Measurements from ENCODE around the gene LMF1. TPM values are rescaled to one million over a fixed set of nuclear protein-coding genes. Genes with fewer than 3 reads are reported as not detected.
A peak's percentile ranks its signal among the peaks of the same experiment; 100 is the strongest.

Gene LMF1
- total RNA-seq, 4 donors from 2014 or later: 7.7 to 15.8 (median 10.2) TPM

GRCh38 chr16:974611-975261 lies 4.0 kb upstream of the LMF1 start:
- Histone ChIP-seq H3K4me3 (peak overlapping the region in 3 of 4 donors; percentile 2 to 36 (median 30)), H3K27ac (peak overlapping the region; percentile 68 to 85 (median 80)), H3K4me1 (peaks cover 5 to 21% of the 10 kb centered on the region in 2 donors), H3K9me3 (no peaks in the 10 kb centered on the region), H3K27me3 (peaks cover 33 to 41% (median 35%) of the 10 kb centered on the region in 3 donors), H3K36me3 (no peaks in the 10 kb centered on the region)
- no peak for TF ChIP-seq CTCF (IDR thresholded peaks at IDR 0.05 in 4 of 5, conservative IDR thresholded peaks at IDR 0.05 in 1 of 5)
- ATAC-seq (peak; percentile 60 to 65), DNase-seq (peak; percentile 82 to 96)
- intact Hi-C loops (cut with DNase I; ENCODE audit: low total_unique reads) (loop anchor here (2.0 kb wide), 1 partner anchor 116 kb away; no protein-coding TSS in a partner anchor), in situ Hi-C loops (cut with MboI; ENCODE audit: low sequenced_read_pairs in 4 of 4) (no loop called here)

GRCh38 chr16:974001-974601 lies 3.3 kb upstream of the LMF1 start:
- peak; percentile 32 to 34 for ATAC-seq
- peak overlapping the region; percentile 68 to 85 (median 80) for H3K27ac ChIP-seq
- intact Hi-C loops (cut with DNase I; ENCODE audit: low total_unique reads) (loop anchor here (2.0 kb wide), 1 partner anchor 117 kb away; no protein-coding TSS in a partner anchor), in situ Hi-C loops (cut with MboI; ENCODE audit: low sequenced_read_pairs in 4 of 4) (no loop called here)
- peaks cover 12 to 28% of the 10 kb centered on the region in 2 donors for H3K4me1 ChIP-seq
- H3K9me3 ChIP-seq: no peaks in the 10 kb centered on the region
- peak; percentile 58 to 84 for DNase-seq
- peak overlapping the region in 3 of 4 donors; percentile 2 to 36 (median 30) for H3K4me3 ChIP-seq
- H3K36me3 ChIP-seq: no peaks in the 10 kb centered on the region
- H3K27me3 ChIP-seq: peaks cover 30 to 34% (median 31%) of the 10 kb centered on the region in 3 donors
- TF ChIP-seq POLR2A (IDR thresholded peaks at IDR 0.05) (peak; percentile 58 to 70), CTCF (IDR thresholded peaks at IDR 0.05 in 4 of 5, conservative IDR thresholded peaks at IDR 0.05 in 1 of 5) (no peak)

GRCh38 chr16:973366-973765 lies 2.6 kb upstream of the LMF1 start:
- in situ Hi-C loops (cut with MboI; ENCODE audit: low sequenced_read_pairs in 4 of 4): no loop called here
- H3K27me3 ChIP-seq: peaks cover 23 to 29% (median 27%) of the 10 kb centered on the region in 3 donors
- ATAC-seq: no peak
- H3K4me1 ChIP-seq: peaks cover 16 to 28% of the 10 kb centered on the region in 2 donors
- no peaks in the 10 kb centered on the region for H3K9me3 ChIP-seq
- DNase-seq: no peak
- intact Hi-C loops (cut with DNase I; ENCODE audit: low total_unique reads): no loop called here
- H3K36me3 ChIP-seq: no peaks in the 10 kb centered on the region
- no peak overlapping the region for H3K4me3 ChIP-seq
- TF ChIP-seq POLR2A (IDR thresholded peaks at IDR 0.05): no peak
- TF ChIP-seq CTCF (IDR thresholded peaks at IDR 0.05 in 4 of 5, conservative IDR thresholded peaks at IDR 0.05 in 1 of 5): no peak
- H3K27ac ChIP-seq: peak overlapping the region in 2 of 4 donors; percentile 80 to 85

- in situ Hi-C loops (cut with MboI; ENCODE audit: low sequenced_read_pairs in 4 of 4) (no loop called here), intact Hi-C loops (cut with DNase I; ENCODE audit: low total_unique reads) (no loop called here)
- Histone ChIP-seq H3K9me3 (no peaks in the 10 kb centered on the region), H3K27me3 (peaks cover 17 to 21% (median 19%) of the 10 kb centered on the region in 3 donors), H3K4me1 (peaks cover 16 to 28% of the 10 kb centered on the region in 2 donors), H3K36me3 (no peaks in the 10 kb centered on the region), H3K4me3 (no peak overlapping the region), H3K27ac (no peak overlapping the region)
- ATAC-seq (no peak), DNase-seq (no peak)
- TF ChIP-seq POLR2A (IDR thresholded peaks at IDR 0.05) (no peak), CTCF (IDR thresholded peaks at IDR 0.05 in 4 of 5, conservative IDR thresholded peaks at IDR 0.05 in 1 of 5) (no peak)
These were observed 1.7 kb upstream of the LMF1 start for GRCh38 chr16:972316-973002.
